Measurements from ENCODE around the gene KLHL28. TPM values are rescaled to one million over a fixed set of nuclear protein-coding genes. Genes with fewer than 3 reads are reported as not detected.
A peak's percentile ranks its signal among the peaks of the same experiment; 100 is the strongest.

KLHL28 gene
- total and polyA plus RNA-seq, 11 donors: 2.1 to 13.5 (median 10.2) TPM

DNA sequence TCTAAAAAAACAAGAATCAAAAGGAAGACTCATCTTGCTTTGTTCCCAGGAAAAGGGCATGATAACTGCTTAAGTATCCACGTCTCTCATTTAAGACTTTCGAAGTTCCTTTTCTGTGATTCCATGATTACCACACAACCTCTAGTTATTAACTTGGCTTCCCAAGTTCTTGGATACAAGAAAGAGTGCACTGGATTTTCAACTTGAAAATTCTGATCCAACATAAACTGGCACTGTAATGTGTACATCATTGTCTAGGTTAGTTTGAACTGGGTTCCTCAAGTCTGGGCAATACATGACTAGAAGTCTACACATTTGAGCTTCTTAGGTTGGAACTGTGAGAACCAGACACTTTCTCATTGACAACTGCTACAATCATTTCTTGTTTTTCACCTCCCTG lies 1.6 kb downstream of the KLHL28 start:
- intact Hi-C loops (cut with DNase I): loop anchor here in 9 of 10 donors (2.0 to 10.0 kb wide), 13 partner anchors 45 to 293 kb away; partner anchors contain the start of genes FANCM (in 4 of the 9), FKBP3 (in 4 of the 9), MIS18BP1 (in 3 of the 9) and PRPF39 (in 3 of the 9)
- TF ChIP-seq, protein P1, sequence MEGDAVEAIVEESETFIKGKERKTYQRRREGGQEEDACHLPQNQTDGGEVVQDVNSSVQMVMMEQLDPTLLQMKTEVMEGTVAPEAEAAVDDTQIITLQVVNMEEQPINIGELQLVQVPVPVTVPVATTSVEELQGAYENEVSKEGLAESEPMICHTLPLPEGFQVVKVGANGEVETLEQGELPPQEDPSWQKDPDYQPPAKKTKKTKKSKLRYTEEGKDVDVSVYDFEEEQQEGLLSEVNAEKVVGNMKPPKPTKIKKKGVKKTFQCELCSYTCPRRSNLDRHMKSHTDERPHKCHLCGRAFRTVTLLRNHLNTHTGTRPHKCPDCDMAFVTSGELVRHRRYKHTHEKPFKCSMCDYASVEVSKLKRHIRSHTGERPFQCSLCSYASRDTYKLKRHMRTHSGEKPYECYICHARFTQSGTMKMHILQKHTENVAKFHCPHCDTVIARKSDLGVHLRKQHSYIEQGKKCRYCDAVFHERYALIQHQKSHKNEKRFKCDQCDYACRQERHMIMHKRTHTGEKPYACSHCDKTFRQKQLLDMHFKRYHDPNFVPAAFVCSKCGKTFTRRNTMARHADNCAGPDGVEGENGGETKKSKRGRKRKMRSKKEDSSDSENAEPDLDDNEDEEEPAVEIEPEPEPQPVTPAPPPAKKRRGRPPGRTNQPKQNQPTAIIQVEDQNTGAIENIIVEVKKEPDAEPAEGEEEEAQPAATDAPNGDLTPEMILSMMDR (IDR thresholded peaks at IDR 0.05): no peak
- no peak for TF ChIP-seq POLR2A (IDR thresholded peaks at IDR 0.05)
- ATAC-seq (no peak), DNase-seq (no peak)
- WGBS, 4 donors: 24 to 37% (median 31%) methylated on average over 2 of the region's 2 CpGs
- Histone ChIP-seq H3K4me1 (peaks cover 8 to 67% (median 39%) of the 10 kb centered on the region in 12 donors), H3K36me3 (no peaks in the 10 kb centered on the region), H3K9me3 (no peaks in the 10 kb centered on the region), H3K27me3 (no peaks in the 10 kb centered on the region), H3K27ac (peak overlapping the region in 3 of 12 donors; percentile 87 to 93 (median 91)), H3K4me3 (peak overlapping the region in 9 of 12 donors; percentile 65 to 94 (median 76))

DNA sequence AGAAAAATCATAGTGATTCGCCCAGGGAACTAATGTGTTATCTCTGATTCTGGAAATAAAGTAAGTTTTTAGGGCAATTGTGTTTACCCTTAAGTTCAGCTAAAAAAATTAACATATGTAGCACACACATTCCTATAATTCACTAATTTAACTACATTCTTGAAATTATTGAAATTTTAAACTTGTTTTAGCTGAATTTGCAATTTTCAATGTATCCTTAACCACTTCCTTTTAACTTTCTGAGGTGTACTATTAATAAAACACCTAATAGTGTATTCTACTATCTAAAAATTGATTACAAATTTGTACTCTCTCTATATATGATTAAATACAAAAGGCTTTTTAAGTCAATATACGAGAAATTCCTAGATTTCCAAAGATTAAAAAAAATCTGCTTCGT lies 2.2 kb downstream of the KLHL28 start:
- intact Hi-C loops (cut with DNase I): loop anchor here in 1 of 10 donors (10.0 kb wide), 1 partner anchor 55 kb away; no protein-coding TSS in a partner anchor
- H3K27me3 ChIP-seq: no peaks in the 10 kb centered on the region
- ATAC-seq (no peak), DNase-seq (no peak)
- TF ChIP-seq POLR2A (IDR thresholded peaks at IDR 0.05): no peak
- TF ChIP-seq, protein P1 (IDR thresholded peaks at IDR 0.05): no peak
- peak overlapping the region in 5 of 12 donors; percentile 65 to 79 (median 75) for H3K4me3 ChIP-seq
- H3K9me3 ChIP-seq: no peaks in the 10 kb centered on the region
- no peak overlapping the region for H3K27ac ChIP-seq
- WGBS, 4 donors: 74 to 84% (median 80%) methylated on average over 3 of the region's 3 CpGs
- peaks cover 0 to 4% (median 0%) of the 10 kb centered on the region in 9 donors for H3K36me3 ChIP-seq
- H3K4me1 ChIP-seq: peaks cover 8 to 61% (median 38%) of the 10 kb centered on the region in 12 donors

DNA sequence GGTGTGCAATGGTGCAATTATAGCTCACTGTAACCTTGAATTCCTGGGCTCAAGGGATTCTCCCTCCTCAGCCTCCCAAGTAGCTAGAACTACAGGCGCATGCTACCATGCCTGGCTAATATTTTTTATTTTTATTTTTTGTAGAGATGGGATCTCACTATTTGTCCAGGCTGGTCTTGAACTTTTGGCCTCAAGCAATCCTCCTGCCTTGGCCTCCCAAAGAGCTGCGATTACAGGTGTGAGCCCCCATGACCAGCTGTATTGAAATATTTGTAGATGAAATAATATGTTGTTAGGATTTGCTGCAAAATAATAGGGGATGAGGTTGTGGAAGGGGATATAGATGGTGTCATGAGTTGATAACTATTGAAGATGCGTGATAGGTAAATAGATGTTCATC lies 4.9 kb downstream of the KLHL28 start:
- H3K27me3 ChIP-seq: no peaks in the 10 kb centered on the region
- peaks cover 0 to 51% (median 32%) of the 10 kb centered on the region in 12 donors for H3K4me1 ChIP-seq
- ATAC-seq (no peak), DNase-seq (no peak)
- H3K4me3 ChIP-seq: no peak overlapping the region
- H3K9me3 ChIP-seq: no peaks in the 10 kb centered on the region
- peaks cover 0 to 13% (median 0%) of the 10 kb centered on the region in 9 donors for H3K36me3 ChIP-seq
- TF ChIP-seq POLR2A (IDR thresholded peaks at IDR 0.05): no peak
- TF ChIP-seq, protein P1 (IDR thresholded peaks at IDR 0.05): no peak
- 94 to 100% (median 99%) methylated on average over 3 of the region's 3 CpGs for WGBS, 4 donors
- no peak overlapping the region for H3K27ac ChIP-seq
- intact Hi-C loops (cut with DNase I): loop anchor here in 1 of 10 donors (10.0 kb wide), 1 partner anchor 52 kb away; no protein-coding TSS in a partner anchor

DNA sequence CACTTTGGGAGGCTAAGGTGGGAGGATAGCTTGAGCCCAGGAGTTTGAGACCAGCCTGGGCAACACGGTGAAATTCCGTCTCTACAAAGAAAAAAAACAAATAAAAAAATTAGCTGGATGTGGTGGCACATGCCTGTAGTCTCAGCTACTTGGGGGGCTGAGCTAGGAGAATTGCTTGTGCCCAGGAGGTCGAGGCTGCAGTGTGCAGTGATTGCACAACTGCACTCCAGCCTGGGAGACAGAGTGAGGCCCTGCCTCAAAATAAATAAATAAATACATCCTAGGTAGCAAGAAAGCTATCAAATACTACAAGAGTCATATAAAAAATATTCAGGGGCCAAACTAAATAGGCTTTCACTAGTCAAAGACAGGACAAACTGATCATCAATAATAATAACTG lies 6.2 kb downstream of the KLHL28 start:
- no peak for DNase-seq
- Histone ChIP-seq H3K4me3 (no peak overlapping the region), H3K9me3 (no peaks in the 10 kb centered on the region), H3K4me1 (peaks cover 0 to 47% (median 31%) of the 10 kb centered on the region in 12 donors), H3K27ac (no peak overlapping the region), H3K27me3 (no peaks in the 10 kb centered on the region), H3K36me3 (peaks cover 0 to 21% (median 0%) of the 10 kb centered on the region in 9 donors)
- ATAC-seq: no peak
- WGBS, 4 donors: 72 to 93% (median 84%) methylated on average over 3 of the region's 3 CpGs
- TF ChIP-seq POLR2A (IDR thresholded peaks at IDR 0.05): no peak
- TF ChIP-seq, protein P1 (IDR thresholded peaks at IDR 0.05): no peak
- intact Hi-C loops (cut with DNase I): loop anchor here in 1 of 10 donors (10.0 kb wide), 1 partner anchor 51 kb away; no protein-coding TSS in a partner anchor

All from heart left ventricle (tissue), 16 donors.